GM04504 (cell line): ENCODE data around the gene LBP.
"Not testable (repeated sequence)": the region's sequence is repeated elsewhere in the genome, so short reads cannot be mapped to it uniquely, and the experiment has no call there.

Experiments
- DNase-seq: peaks from one replicate; pipeline ENCODE4 v3.0.0-alpha.2; 2012; ENCODE audit warnings: low read depth

Gene LBP

GRCh38 chr20:38346247-38346651 is at the start of gene LBP:
TSS of gene LBP (plus strand) at chr20:38346482. CDS start at chr20:38346517, 35 bp downstream.
- DNase-seq: no peak

GRCh38 chr20:38297916-38298674 is 48.2 kb upstream of the LBP start:
- no peak for DNase-seq

DNA sequence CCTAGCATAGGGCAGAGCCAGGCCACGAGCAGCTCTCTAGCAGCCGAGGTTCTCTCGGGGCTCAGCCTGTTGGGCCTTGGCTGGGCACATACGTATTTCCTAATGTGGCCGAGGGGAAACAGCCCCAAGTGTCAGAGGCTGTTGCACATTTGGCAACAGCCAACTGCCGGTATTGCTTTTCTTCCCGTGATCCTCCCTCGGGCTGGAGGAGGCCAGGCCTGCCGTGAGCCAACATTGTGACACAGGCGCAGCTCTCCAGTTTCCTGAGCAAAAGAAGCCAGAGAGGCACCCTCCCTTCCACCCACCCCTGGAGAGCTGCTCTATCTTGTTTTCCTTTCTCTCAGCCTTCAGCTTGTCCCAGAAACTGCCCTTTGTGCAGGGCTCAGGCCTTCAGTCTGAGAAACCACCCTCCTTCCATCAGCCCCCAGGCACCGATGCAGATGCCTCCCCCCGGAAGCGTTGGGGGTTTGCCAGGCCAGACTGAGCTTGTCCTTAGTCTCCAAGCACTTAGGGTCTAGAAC is 47.5 kb upstream of the LBP start:
- no peak for DNase-seq

- DNase-seq: no peak
Measured at GRCh38 chr20:38299963-38300362, 46.3 kb upstream of the LBP start.

DNA sequence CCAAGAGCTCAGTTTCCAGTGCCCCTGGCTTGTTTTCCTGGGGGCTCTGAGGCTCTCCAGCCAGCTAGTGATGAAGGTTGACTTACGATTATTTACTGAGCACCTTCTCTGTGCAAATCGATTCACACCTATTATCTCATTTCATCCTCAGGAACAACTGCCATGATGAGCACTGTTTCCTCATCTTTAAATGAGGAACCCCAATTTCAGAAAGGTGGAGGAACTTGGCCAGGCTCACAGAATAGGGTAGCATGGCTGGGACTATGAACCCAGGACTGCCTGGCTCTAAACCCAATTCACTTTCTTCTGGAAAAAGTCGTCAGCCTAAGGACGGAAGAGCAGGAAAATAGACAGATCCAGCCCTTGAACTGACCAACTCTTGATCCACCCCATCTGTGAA is 45.8 kb upstream of the LBP start:
- DNase-seq: no peak

DNA sequence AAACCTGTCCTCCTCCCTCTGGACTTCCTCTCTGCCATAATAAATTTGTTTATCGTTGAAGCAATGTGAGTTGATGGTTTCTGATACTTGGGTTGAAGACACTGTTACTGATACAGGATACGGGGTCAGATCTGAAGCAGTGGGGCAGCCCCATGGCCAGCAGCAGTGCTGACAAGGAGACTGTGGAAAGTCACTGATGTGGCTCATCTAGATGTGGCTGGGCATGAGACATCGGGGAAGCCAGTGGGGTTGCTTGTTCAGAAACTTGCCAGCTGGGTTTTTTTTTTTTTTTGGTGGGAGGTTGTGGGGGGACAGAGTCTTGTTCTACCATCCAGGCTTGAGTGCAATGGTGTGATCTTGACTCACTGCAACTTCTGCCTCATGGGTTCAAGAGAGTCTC is 45.0 kb upstream of the LBP start:
- DNase-seq: no peak

DNA sequence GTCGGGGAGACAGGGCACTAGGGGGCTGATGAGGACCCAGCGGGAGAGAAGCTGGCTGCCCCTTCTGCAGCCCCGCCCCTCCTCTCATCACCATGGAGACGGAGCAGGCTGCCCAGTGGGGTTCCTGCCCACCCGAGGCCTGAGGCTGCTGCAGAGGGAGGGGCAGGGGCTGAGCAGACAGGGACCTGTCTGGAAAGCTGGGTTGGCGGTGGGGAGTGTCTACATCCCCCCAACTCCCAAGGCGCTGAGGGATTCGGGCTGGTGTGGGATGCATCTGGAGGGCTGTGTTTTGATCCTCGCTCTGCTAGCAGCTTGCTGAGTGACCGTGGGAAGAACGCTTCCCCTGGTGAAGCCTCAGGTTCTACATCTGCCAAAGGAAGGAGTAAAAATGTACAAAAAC is 43.5 kb upstream of the LBP start:
- no peak for DNase-seq

- DNase-seq: no peak
Measured at GRCh38 chr20:38303908-38304379, 42.3 kb upstream of the LBP start, which contains the start of gene BPI. TSS of gene BPI (plus strand) at chr20:38304156. CDS start at chr20:38304224, 68 bp downstream.

DNA sequence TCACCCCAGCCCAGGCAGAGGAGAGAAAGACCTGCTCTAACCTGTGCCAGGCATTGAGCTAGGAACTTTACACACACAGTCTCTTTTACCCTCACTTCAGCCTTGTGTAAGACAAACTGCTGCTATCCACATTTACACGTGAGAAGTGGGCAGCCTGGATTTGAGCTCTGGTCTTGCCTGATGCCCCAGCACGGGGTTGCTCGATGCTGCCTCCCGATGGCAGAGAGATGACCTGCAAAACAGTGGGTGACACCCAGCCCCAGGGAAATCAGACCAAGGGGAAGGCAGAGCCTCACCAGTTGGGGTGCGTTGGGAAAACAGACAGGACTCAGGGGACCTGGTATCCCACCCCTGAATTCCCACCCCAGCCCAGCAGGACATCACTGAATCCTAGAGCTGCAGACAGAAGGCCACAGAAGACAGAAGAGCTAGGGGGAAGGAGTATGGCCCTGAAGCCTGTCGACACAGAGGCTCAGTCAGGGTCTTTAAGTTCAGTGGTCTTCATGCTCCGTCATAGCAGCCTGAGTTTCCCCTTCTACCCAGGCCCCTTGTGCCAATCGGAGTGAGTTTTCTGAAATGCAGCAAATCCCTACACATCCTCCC is 41.3 kb upstream of the LBP start:
- DNase-seq: no peak

DNA sequence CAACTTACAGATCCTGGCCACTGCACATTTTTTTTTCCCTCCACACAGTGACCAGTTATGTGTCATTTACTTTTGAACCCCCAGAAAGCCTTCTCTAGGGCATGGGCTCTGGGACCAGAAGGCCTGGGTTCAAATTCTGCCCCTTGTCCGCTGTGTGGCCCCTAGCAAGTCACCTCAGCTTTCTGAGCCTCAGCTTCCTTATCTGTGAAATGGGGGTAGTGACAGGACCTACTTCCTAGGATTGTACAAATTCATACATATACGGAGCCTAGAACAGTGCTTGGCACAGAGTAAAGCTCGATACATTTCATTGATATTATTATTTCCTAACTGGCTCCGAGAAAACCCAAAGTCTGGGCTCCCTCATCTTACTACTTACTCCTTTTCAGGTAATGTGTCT is 40.7 kb upstream of the LBP start:
- DNase-seq: no peak

DNA sequence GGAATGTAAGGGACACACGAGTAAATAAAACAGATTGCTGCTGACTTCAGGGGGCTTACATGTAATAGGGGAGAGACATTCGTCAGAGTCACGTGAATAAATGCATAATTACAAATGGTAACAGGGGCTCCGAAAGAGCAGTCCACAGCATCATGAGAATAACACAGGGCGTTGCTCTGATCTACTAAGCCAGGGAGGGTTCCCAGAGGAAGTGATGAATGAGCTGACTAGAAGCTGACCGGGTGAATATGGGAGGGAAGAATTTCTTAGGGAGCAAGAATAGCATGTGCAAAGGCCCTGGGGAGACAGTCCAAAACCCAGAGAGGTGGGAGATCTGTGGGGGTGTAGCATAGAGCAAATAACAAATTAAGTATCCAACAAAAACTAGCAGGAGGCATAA is 39.9 kb upstream of the LBP start:
- no peak for DNase-seq

DNA sequence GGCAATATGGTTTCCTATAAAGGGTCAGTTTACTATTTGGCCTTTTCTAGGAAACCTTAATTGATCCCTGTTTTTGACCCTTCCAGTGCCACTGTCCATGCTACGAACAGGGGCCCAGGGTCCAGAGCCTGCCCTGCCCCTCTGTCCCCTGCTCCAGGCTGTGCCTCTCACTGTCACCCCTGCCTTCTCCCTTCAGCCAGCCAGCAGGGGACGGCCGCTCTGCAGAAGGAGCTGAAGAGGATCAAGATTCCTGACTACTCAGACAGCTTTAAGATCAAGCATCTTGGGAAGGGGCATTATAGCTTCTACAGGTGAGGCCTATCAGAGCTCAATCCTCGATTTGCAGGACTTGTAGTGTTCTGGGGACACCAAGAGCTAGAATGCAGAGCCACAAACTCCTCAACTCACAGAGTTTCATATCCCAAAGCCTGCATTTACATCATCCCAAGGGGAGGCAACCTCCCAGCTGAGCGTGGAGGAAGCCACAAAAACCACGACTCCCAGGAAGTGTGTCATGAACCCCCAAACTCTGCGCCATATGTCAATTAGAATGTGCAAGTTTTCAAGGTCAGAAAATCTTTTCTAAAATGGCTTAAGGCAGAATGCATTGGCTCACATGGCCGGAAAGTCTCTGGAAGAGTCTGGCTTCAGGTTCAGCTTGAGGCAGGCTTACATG is 38.8 kb upstream of the LBP start:
- DNase-seq: no peak

DNA sequence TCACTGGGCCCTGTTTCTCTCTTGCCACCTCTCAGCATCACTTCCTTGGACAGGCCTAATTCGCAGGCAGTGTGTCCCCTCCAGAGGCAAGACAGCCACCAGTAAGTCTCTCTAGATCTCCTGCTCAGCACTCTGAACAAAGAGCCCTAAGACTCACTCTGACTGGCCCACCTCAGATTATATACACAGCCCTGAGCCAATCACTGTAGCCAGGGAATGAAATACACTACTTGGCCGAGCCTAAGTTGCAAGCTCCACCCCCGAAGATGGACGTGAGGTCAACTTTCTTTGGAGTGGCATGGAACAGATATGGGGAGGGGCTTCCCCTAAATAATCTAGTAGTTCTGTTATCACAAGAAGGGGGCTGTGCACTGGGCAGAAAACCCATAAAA is 38.2 kb upstream of the LBP start:
- no peak for DNase-seq

DNA sequence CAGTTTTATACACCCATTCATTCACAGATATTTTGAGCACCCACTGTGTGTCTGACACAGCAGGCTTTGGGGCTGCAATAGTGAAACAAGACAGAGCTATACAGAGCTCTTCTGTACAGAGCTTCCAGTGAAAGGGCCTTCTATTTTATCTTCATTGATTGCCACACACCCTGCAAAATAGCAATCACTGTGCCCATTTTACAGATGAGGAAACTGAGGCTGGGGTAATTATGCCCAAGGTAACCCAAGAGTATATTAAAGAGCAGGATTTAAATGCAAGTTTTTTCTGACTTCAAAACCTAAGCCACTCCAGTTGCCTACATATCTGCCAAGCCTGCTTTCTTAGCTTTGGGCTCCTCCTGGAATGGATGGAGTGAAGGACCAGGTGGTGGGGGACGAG is 37.8 kb upstream of the LBP start:
- DNase-seq: no peak

GRCh38 chr20:38311091-38311490 is 35.2 kb upstream of the LBP start:
- DNase-seq: no peak

DNA sequence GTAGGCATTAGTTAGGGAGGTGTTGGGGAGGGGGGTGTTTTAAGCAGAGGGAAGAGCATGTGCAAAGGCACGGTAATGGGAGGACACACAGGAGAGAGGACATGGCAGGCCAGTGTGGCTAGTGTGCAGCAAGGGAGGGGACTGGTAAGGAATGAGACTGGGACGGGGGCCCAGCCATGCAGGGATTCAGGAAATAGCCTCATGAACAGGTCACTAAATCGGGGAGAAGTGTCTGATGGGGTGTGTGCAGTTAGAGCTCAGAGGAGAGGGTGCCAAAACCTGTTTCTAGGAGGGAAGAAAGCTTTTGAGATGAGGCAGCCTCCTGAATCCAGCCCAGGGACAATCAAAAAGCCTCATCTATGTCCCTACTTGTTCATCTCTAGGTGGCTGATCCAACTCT is 34.8 kb upstream of the LBP start:
- DNase-seq: no peak

DNA sequence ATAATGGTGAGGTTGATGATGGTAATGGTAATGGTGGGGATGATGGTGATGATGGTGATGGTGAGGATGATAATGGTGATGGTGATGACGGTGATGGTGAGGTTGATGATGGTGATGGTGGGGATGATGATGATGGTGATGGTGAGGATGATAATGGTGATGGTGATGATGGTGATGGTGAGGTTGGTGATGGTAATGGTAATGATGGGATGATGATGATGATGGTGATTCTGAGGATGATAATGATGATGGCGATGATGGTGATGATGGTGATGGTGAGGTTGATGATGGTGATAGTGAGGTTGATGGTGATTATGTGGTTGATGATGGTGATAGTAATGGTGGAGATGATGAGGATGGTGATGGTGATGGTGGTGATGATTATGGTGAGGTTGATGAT is 32.6 kb upstream of the LBP start:
- DNase-seq: no peak

GRCh38 chr20:38314350-38314749 is 31.9 kb upstream of the LBP start:
- not testable (repeated sequence) for DNase-seq

GRCh38 chr20:38315290-38315966 is 30.9 kb upstream of the LBP start:
- no peak for DNase-seq

GRCh38 chr20:38316341-38316740 is 29.9 kb upstream of the LBP start:
- no peak for DNase-seq

DNA sequence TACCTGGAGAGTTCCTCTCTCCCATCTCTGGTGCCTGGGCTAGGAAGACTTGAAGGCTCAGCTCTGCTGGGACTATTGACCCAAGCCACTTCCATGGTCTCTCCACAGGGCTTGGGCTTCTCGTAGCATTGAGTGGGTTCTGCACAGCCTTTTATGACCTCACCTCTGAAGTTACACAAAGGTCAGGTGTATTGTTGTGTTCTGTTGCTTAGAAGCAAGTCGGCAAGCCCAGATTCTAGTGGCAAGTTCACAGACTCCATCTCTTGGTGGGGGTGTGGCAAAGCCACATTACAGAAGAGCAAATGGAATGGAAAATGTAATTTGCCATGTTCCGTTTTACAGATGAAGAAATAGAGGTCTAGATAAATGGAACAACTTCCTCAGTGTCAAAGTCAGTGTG is 28.9 kb upstream of the LBP start:
- DNase-seq: no peak

- no peak for DNase-seq
Measured at GRCh38 chr20:38320221-38320620, 26.1 kb upstream of the LBP start.
